A673 (cell line): ENCODE measurements around the gene PDE8A. TPM values are rescaled to one million over a fixed set of nuclear protein-coding genes. Genes with fewer than 3 reads are reported as not detected.
A peak's percentile ranks its signal among the peaks of the same experiment; 100 is the strongest.

Experiments
- BruUV-seq: library from RNA; stranded (reverse); fragments of 400-500 nt; replicated peaks from 2 replicates; lab custom pipeline; 2021; lab: Mats Ljungman, UMichigan
- CTCF ChIA-PET: fragments of 300-600 bp; sonication (Branson Sonifier 250); formaldehyde crosslinking; loops from one replicate; lab custom pipeline; 2022; ENCODE audit warnings: antibody characterized with exemption; lab: Charles Lee
- POLR2A ChIA-PET: fragments of 300-600 bp; sonication (Branson Sonifier 250); formaldehyde crosslinking; loops from one replicate; lab custom pipeline; 2022; ENCODE audit warnings: antibody characterized with exemption; ENCODE audit not compliant: low non-redundant PET; lab: Charles Lee
- DNase-seq: peaks from one replicate; pipeline ENCODE4 v3.0.0-alpha.2; 2015; ENCODE audit warnings: low spot score
- H3K27ac ChIP-seq: fragments of 200-600 bp; sonication (generic); 2 replicates; pipeline ENCODE4 v1.5.1; 2016; ENCODE audit warnings: mixed run types, low read depth, mild to moderate bottlenecking, mixed read lengths, antibody characterized with exemption, low read length; ENCODE audit not compliant: poor library complexity, severe bottlenecking
- H3K27me3 ChIP-seq: fragments of 200-600 bp; sonication (generic); replicated peaks from 2 replicates; pipeline ENCODE4 v1.6.1; 2017; ENCODE audit warnings: mixed run types, low read depth, mild to moderate bottlenecking, mixed read lengths, antibody characterized with exemption, low read length; ENCODE audit not compliant: insufficient read depth, poor library complexity
- H3K36me3 ChIP-seq: fragments of 200-600 bp; sonication (generic); 2 replicates; pipeline ENCODE4 v1.6.1; 2016; ENCODE audit warnings: mixed run types, mild to moderate bottlenecking, mixed read lengths, antibody characterized with exemption, low read length; ENCODE audit not compliant: insufficient read depth, poor library complexity, severe bottlenecking
- H3K4me1 ChIP-seq: fragments of 200-600 bp; sonication (generic); 2 replicates; pipeline ENCODE4 v1.6.1; 2017; ENCODE audit warnings: mixed run types, mild to moderate bottlenecking, mixed read lengths, antibody characterized with exemption, low read length; ENCODE audit not compliant: insufficient read depth, poor library complexity, severe bottlenecking
- H3K4me3 ChIP-seq: fragments of 200-600 bp; sonication (generic); 2 replicates; pipeline ENCODE4 v1.5.1; 2016; ENCODE audit warnings: low read depth, mixed run types, mild to moderate bottlenecking, mixed read lengths, low read length; ENCODE audit not compliant: poor library complexity, severe bottlenecking
- H3K9me3 ChIP-seq: fragments of 200-600 bp; sonication (generic); 2 replicates; pipeline ENCODE4 v1.6.1; 2016; ENCODE audit warnings: mixed run types, low read depth, mild to moderate bottlenecking, mixed read lengths, antibody characterized with exemption, low read length; ENCODE audit not compliant: poor library complexity, severe bottlenecking
- CTCF ChIP-seq: fragments of 300-800, 200-600 bp; sonication (generic); conservative IDR thresholded peaks from 2 replicates; pipeline ENCODE4 v1.5.1; 2017; ENCODE audit warnings: low read depth, mild to moderate bottlenecking, antibody characterized with exemption, low read length, moderate library complexity, mixed read lengths
- EZH2 ChIP-seq: fragments of 200-600 bp; sonication (generic); IDR thresholded peaks from 2 replicates; pipeline ENCODE4 v1.6.1; 2017; ENCODE audit warnings: borderline replicate concordance, low read depth, mild to moderate bottlenecking, mixed read lengths, antibody characterized with exemption, low read length; ENCODE audit not compliant: poor library complexity, severe bottlenecking
- intact Hi-C: fragments of 100-400 bp; cut with micrococcal nuclease; formaldehyde crosslinking; loops from one replicate; pipeline ENCODE4 v1.10.0; 2022; ENCODE audit not compliant: unreplicated experiment
- total RNA-seq: library from RNA; stranded (reverse); gene quantifications from 2 replicates; pipeline ENCODE4 v1.2.3, GENCODE V29; 2021

PDE8A gene
- total RNA-seq, 1 experiment from 2014 or later: 80.7 TPM

GRCh38 chr15:85028416-85028815 is 46.8 kb downstream of the PDE8A start:
- Histone ChIP-seq H3K36me3 (no peaks in the 10 kb centered on the region), H3K27ac (no peak overlapping the region), H3K4me1 (peaks cover 85% of the 10 kb centered on the region), H3K4me3 (no peak overlapping the region), H3K9me3 (no peaks in the 10 kb centered on the region), H3K27me3 (no peaks in the 10 kb centered on the region)
- TF ChIP-seq CTCF: no peak
- TF ChIP-seq EZH2: no peak
- no peak for DNase-seq
- intact Hi-C loops: no loop called here
- ChIA-PET POLR2A (no interaction called here), CTCF (no interaction called here)
- BruUV-seq: no TSS peak

GRCh38 chr15:85029221-85029620 is 47.6 kb downstream of the PDE8A start:
- TF ChIP-seq EZH2 (no peak), CTCF (no peak)
- ChIA-PET CTCF (no interaction called here), POLR2A (no interaction called here)
- Histone ChIP-seq H3K4me3 (no peak overlapping the region), H3K36me3 (no peaks in the 10 kb centered on the region), H3K27ac (no peak overlapping the region), H3K27me3 (no peaks in the 10 kb centered on the region), H3K4me1 (peaks cover 85% of the 10 kb centered on the region), H3K9me3 (no peaks in the 10 kb centered on the region)
- BruUV-seq: no TSS peak
- intact Hi-C loops: no loop called here
- no peak for DNase-seq

DNA sequence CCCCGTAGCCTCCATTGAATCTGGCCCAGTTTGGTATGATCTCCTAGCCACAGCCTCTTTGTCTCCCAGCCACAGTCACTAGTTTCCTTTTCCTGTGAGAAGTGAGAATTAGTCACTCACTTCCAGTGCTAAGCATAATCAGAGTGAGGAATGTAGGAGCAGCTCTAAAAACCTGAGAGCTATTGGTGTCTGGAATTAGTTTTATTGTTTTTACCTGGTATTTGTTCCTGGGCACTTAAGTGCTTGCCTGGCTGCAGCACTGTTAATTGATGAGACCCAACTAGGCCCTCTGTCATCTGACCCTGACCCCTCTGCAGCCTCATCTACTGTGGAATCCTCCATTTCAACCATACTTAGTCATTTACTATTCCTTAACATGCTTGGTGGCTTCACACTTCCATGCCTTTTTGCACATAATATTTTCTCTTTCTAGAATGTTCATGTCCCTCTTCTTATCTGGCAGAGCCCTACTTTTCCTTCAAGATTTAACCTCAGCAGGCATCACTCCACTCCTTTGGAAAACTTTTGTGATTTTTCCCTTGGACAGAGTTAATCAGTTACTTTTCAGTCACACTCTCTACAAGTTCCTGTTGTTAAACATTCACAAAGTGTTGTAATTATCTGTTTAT is 48.8 kb downstream of the PDE8A start:
- Histone ChIP-seq H3K4me3 (no peak overlapping the region), H3K4me1 (peaks cover 75% of the 10 kb centered on the region), H3K36me3 (no peaks in the 10 kb centered on the region), H3K27ac (no peak overlapping the region), H3K9me3 (no peaks in the 10 kb centered on the region), H3K27me3 (no peaks in the 10 kb centered on the region)
- no TSS peak for BruUV-seq
- ChIA-PET CTCF (interaction anchor here (0.6 kb wide), 1 partner anchor 43 kb away, joined by 7 read pairs; no protein-coding TSS in a partner anchor), POLR2A (no interaction called here)
- TF ChIP-seq CTCF (no peak), EZH2 (no peak)
- DNase-seq: peak; percentile 51
- intact Hi-C loops: no loop called here
